Mononuclear cell (primary cell): ENCODE measurements around the gene CFAP97D1. TPM values are rescaled to one million over a fixed set of nuclear protein-coding genes. Genes with fewer than 3 reads are reported as not detected.
"Not testable (repeated sequence)": the region's sequence is repeated elsewhere in the genome, so short reads cannot be mapped to it uniquely, and the experiment has no call there.

Experiments used
- H3K27me3 ChIP-seq: 2 replicates; pipeline ENCODE4 v1.6.0; 2011; ENCODE audit warnings: low read length, control low read depth; ENCODE audit not compliant: insufficient read depth
- H3K4me1 ChIP-seq: 2 replicates; pipeline ENCODE4 v1.5.1; 2011; ENCODE audit warnings: mild to moderate bottlenecking, low read length, control low read depth; ENCODE audit not compliant: insufficient read depth
- H3K4me3 ChIP-seq: 2 replicates; pipeline ENCODE4 v1.5.1; 2011; ENCODE audit warnings: mild to moderate bottlenecking, low read length, moderate library complexity
- H3K9me3 ChIP-seq: 2 replicates; pipeline ENCODE4 v1.5.1; 2011; ENCODE audit warnings: low read depth, mild to moderate bottlenecking, control low read depth, low read length
- total RNA-seq: library from RNA; depleted of rRNA; stranded (reverse); fragments of >200 nt; gene quantifications from one replicate; pipeline ENCODE4 v1.2.3, GENCODE V29; 2012

CFAP97D1 gene
- total RNA-seq, 1 donor = not detected

GRCh38 chr17:43778337-43779144 is 1.7 kb upstream of the CFAP97D1 start, which contains the start of gene DUSP3:
Gene DUSP3 (minus strand): TSS chr17:43778977. CDS start chr17:43778924, 53 bp downstream.
- Histone ChIP-seq H3K27me3 (peaks cover 3% of the 10 kb centered on the region), H3K4me1 (peaks cover 77% of the 10 kb centered on the region), H3K4me3 (peak within 1 kb of the TSS; percentile 76), H3K9me3 (no peaks in the 10 kb centered on the region)

DNA sequence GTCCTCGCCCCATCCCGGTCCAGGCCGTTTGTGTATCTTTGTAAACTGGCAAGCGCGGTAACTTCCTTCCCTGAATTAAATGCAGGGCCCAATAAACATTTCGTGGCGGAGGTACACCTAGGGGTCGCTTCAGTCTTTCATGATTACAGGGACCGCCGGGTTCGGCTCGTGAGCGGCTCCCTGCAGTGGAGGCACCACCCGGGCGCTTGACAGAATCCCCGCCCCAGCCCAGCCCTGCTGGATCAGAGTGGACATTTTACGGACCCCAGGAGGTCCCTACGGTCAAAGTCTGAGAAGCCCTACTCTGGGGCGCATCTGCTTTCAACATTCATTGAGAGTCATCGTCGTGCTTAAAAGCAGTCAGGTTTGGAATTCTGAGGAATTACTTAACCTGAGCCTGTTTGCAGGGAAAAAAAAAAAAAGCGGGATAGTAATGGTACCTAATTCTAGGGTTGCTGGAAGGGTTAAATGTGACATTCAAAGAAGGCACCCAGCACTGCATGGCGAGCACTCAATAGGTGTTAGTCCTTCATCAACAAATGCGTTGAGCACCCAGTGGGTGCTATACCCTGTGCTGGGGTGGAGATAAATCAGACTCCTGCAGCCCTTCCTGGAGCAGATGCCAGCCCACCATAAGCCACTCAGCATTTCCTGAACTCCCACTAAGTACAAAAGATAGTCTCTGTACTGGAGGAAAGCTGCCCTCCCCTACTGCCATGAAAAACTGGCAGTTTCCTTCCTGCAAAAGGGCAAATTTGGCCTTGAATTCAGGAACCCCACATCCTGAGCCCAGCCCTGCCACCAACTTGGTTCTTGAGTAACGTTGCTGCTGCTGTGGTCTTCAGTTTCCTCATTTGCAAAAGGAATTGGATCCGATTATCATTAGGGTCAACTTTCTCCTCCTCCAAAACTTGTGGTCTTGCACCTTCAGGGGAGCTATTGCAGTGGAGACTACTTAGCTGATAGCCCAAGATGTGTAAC is 800 bp upstream of the CFAP97D1 start:
- H3K4me3 ChIP-seq = peak overlapping the region; percentile 76
- H3K9me3 ChIP-seq = no peaks in the 10 kb centered on the region
- peaks cover 3% of the 10 kb centered on the region for H3K27me3 ChIP-seq
- peaks cover 75% of the 10 kb centered on the region for H3K4me1 ChIP-seq

DNA sequence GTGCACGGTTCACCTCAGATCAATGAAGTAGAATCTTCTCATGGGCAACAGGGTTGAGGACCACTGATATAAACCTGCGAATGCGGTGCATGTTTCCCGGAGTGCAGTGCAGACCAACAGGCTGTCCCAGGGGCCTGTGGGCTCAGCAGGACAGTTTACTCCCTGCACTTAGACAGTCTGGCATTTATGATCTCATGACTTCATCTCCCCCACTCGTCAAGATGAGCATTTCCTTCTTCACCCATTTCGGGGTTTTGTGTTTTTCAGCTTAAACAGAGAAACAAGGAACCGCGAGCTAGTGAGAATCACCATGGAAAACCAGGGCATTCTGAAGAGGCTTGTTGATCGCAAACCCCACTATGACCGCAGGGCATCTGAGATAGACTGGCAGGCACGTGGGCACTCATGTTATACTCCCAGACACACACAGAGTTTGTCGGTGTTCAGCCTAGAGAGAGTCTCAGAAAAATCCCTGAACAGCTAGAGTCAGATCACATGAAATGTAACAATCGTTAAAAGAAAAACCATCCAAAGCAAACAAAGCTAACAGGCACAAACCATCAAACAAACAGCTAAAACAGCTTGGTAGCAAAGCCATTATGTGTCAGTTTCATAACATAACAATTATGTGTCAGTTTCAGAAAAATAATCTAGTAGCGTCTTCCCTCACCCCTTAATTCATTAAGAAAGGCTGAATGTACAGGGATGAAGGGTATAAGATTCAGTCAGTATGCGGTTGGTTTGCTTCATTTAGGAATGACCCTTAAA is 2.9 kb downstream of the CFAP97D1 start:
- Histone ChIP-seq H3K9me3 (no peaks in the 10 kb centered on the region), H3K4me1 (peaks cover 43% of the 10 kb centered on the region), H3K27me3 (peaks cover 3% of the 10 kb centered on the region), H3K4me3 (no peak overlapping the region)

DNA sequence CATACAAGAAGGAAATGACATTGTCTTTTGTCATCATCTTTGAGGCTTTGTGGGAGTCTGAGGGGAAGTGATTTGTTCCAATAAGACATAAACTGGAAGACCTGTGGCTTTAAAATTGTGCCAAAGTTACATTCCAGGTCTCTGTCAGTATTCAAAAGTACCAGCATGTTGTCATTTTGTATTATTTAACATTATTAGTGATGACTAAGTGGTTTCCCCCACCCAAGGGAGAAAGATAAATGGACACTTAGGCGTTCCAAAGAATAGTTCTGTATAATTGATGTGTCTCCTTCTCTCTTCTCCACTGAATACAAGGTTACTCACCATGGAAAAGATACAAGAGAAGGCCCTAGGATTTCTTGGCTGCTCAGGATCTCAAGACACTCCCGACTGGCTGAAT is 3.8 kb downstream of the CFAP97D1 start:
- Histone ChIP-seq H3K27me3 (peaks cover 3% of the 10 kb centered on the region), H3K4me3 (no peak overlapping the region), H3K4me1 (peaks cover 47% of the 10 kb centered on the region), H3K9me3 (no peaks in the 10 kb centered on the region)

GRCh38 chr17:43784628-43785101 is 4.4 kb downstream of the CFAP97D1 start:
- Histone ChIP-seq H3K4me1 (peaks cover 41% of the 10 kb centered on the region), H3K9me3 (no peaks in the 10 kb centered on the region), H3K27me3 (peaks cover 3% of the 10 kb centered on the region), H3K4me3 (no peak overlapping the region)

- Histone ChIP-seq H3K4me3 (no peak overlapping the region), H3K4me1 (peaks cover 24% of the 10 kb centered on the region)
Observed at GRCh38 chr17:43787728-43788127, 7.5 kb downstream of the CFAP97D1 start.

DNA sequence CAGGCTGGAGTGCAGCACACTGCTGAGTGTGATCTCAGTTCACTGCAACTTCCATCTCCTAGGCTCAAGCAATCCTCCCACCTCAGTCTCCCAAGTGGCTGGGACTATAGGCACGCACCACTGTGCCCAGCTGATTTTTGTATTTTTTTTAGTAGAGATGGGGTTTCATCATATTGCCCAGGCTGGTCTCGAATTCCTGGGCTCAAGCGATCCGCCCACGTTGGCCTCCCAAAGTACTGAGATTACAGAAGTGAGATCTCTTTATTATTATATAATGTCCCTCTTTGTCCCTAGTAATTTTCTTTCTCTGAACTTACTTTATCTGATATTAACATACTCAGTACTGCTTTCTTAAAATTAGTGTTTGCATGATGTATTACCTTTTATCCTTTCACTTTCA is 8.3 kb downstream of the CFAP97D1 start:
- peaks cover 18% of the 10 kb centered on the region for H3K4me1 ChIP-seq
- no peaks in the 10 kb centered on the region for H3K27me3 ChIP-seq
- no peak overlapping the region for H3K4me3 ChIP-seq
- no peaks in the 10 kb centered on the region for H3K9me3 ChIP-seq

More at GRCh38 chr17:43787728-43788127, 7.5 kb downstream of the CFAP97D1 start:
- H3K9me3 ChIP-seq = no peaks in the 10 kb centered on the region
- no peaks in the 10 kb centered on the region for H3K27me3 ChIP-seq

DNA sequence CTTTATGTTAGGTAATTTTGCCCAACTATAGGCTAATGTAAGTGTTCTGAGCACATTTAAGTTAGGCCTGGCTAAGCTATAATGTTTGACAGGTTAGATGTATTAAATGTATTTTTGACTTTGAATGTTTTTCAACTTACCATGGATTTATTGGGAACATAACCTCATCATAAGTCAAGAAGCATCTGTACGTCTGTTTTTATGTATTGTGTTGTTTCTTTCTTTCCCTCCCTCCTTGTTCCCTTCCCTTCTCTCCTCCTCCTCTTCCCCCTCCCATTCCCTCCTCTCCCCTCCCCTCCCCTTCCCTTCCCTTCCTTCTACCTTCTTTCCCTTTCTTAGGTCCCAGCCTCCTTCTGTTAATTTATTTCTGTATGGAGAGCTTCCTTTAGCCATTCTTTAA is 9.2 kb downstream of the CFAP97D1 start:
- no peaks in the 10 kb centered on the region for H3K27me3 ChIP-seq
- peaks cover 11% of the 10 kb centered on the region for H3K4me1 ChIP-seq
- no peak overlapping the region for H3K4me3 ChIP-seq
- no peaks in the 10 kb centered on the region for H3K9me3 ChIP-seq

DNA sequence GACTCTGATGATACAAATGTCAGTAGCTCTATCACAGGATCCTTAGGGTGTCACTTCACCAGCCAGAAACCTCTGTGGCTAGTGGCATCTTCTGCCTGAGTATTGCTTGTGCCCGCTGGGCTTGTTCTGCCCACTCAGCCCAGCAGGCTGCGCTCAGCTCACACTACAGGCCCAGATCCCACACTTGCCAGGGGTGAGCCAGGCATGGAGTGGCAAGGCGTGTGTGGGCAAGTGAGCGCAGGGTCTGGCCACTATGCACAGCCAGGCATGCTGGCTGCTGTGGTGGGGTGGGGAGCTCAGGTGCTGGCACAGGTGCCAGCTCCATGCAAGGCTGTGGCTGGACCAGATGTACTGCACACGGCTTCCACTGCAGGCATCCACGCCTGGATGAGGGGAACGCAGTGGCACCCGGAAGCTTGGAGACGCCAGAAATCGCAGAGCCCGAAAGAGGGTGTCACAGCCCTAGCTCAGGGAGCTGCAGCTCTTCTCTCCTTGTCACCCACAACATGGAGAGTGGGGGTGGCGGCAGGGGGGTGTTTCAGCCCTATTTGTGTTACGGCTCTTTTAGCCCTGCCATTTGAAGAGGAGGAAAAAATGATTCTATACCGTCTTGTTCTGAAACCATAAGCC is 10.2 kb downstream of the CFAP97D1 start:
- no peak overlapping the region for H3K4me3 ChIP-seq
- H3K4me1 ChIP-seq = peaks cover 11% of the 10 kb centered on the region
- no peaks in the 10 kb centered on the region for H3K27me3 ChIP-seq
- H3K9me3 ChIP-seq = no peaks in the 10 kb centered on the region

DNA sequence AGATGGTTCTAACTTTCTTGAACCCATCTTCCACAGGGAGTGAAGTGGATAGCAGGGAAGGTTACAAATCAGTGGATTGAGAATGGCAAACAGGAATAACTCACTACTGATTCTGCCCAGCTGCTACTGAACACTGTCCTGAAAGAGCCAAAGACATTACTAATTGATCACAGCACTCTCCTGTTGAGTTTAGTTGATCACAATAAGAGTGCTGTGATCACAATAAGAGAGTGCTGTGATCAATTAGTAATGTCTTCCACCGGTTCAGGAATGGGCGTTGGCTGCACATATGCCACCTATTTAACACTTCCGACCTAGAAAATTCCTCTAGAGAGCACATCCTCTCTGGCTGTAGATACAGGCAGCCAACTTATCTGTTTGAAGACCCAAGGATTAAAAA is 11.4 kb downstream of the CFAP97D1 start:
- H3K4me3 ChIP-seq = no peak overlapping the region
- no peaks in the 10 kb centered on the region for H3K27me3 ChIP-seq
- peaks cover 11% of the 10 kb centered on the region for H3K4me1 ChIP-seq
- H3K9me3 ChIP-seq = no peaks in the 10 kb centered on the region

- not testable (repeated sequence) for H3K4me3 ChIP-seq, H3K4me1 ChIP-seq, H3K9me3 ChIP-seq, H3K27me3 ChIP-seq
Observed at GRCh38 chr17:43792668-43793067, 12.4 kb downstream of the CFAP97D1 start.

DNA sequence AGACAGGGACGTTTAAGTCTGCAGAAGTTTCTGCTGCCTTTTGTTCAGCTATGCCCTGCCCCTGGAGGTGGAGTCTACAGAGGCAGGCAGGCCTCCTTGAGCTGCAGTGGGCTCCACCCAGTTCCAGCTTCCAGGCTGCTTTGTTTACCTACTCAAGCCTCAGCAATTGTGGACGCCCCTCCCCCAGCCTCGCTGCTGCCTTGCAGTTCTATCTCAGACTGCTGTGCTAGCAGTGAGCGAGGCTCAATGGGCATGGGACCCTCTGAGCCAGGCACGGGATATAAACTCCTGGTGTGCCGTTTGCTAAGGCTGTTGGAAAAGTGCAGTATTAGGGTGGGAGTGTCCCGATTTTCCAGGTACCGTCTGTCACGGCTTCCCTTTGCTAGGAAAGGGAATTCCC is 17.8 kb downstream of the CFAP97D1 start:
- not testable (repeated sequence) for H3K4me3 ChIP-seq, H3K9me3 ChIP-seq, H3K4me1 ChIP-seq, H3K27me3 ChIP-seq

- no peak overlapping the region for H3K4me3 ChIP-seq
- peaks cover 5% of the 10 kb centered on the region for H3K27me3 ChIP-seq
- no peaks in the 10 kb centered on the region for H3K4me1 ChIP-seq
- no peaks in the 10 kb centered on the region for H3K9me3 ChIP-seq
Observed at GRCh38 chr17:43799047-43799446, 18.8 kb downstream of the CFAP97D1 start.

DNA sequence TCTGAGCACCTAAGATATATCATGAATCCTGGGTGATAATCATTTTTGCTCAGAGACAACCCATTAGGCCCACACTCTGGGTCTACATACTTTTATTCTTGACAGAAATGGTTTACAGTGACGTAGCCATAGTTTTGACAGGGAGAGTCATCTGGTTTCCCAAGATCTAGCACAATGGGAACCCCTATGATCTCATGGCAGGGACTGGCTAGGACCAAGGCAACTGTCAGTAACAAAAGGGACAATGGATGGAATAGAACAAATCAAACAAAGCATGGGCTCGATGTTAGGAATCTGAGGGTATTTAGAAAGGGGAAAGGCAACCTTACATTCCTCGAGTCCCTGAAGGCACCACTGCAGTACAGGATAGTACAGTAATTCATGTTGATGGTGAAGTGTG is 20.5 kb downstream of the CFAP97D1 start:
- peaks cover 5% of the 10 kb centered on the region for H3K27me3 ChIP-seq
- no peaks in the 10 kb centered on the region for H3K9me3 ChIP-seq
- no peaks in the 10 kb centered on the region for H3K4me1 ChIP-seq
- no peak overlapping the region for H3K4me3 ChIP-seq
